ENCODE measurements around the gene ZFAND2B. TPM values are rescaled to one million over a fixed set of nuclear protein-coding genes. Genes with fewer than 3 reads are reported as not detected.

Gene ZFAND2B
- total and polyA plus RNA-seq, 2 donors (not counting 1 experiment from before 2014, with no cell fraction given) = 55.2 to 115 TPM

DNA sequence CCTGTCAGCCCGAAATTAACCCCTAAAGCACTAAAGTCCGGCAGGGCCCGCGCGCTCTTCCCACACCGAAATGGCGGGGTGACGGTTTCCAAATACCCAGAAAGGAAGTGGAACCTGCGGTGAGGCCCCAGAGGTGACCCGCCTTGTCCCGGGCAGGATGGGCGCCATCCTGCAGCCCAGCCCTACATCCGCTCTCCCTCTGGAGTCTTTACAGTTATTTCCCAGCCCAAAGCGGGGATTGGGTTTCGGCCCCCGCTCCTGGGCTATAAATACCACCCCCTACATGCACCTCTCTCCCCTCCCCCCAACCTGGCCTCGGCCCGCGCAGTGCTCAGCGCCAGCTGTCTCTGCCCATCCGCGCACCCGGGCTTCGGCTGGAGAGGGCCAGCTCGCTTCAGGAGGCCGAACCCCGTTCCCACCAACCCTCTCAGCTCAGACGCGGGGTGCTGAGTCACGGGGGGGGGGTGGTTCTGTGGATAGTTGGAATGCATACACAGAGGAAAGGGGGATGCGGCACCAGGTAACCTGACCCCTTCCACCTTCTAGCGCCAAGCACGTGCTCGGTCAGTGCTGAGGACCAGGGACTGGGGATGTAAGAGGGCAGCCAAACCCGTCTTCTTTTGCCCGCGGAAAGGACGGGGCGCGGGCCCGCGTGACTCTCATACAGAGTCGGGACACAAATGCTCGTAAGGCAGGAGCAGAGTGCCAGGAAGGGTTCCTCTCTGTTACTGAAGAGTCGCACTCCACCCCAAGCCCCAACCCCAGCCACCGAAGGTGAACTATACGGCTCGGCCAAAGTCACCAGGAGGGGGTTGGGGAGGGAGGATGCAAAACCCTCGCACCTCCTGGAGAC is 46.5 kb downstream of the ZFAND2B start, which contains the start of gene TUBA4B:
TUBA4B (plus strand) TSS at position 344 of the 853 bp plus-strand sequence; CDS start at position 509, 165 bp downstream.
- Mint-ChIP-seq H3K27me3 (no peaks in the 10 kb centered on the region), H3K27ac (peak within 1 kb of the TSS; percentile 96), H3K9me3 (ENCODE audit: insufficient read depth) (no peaks in the 10 kb centered on the region), H3K4me1 (peaks cover 57% of the 10 kb centered on the region), H3K4me3 (peak within 1 kb of the TSS; percentile 87)
- WGBS (ENCODE audit: insufficient coverage) = under 1% methylated on average over 39 of the region's 49 CpGs
- ATAC-seq (ENCODE audit: low read depth) = peak; percentile 12
- peaks cover 2 to 31% of the 10 kb centered on the region in 2 experiments for H3K36me3 ChIP-seq (replicated peaks in 1 of 2; ENCODE audit: control extremely low read depth in 1 of 2, control insufficient read depth in 1 of 2, extremely low read depth in 1 of 2, insufficient read depth in 2 of 2, low read length in 1 of 2)
- H3K4me3 ChIP-seq (ENCODE audit: control extremely low read depth in 1 of 5, extremely low read depth in 1 of 5, insufficient read depth in 1 of 5, low read depth in 2 of 5, low read length in 4 of 5) = peak within 1 kb of the TSS; percentile 83 to 97 (median 90)
- CTCF ChIA-PET = interaction anchor here (0.6 to 7.6 kb wide), 16 partner anchors 8 to 82 kb away, joined by 3 to 97 read pairs (median 10); partner anchors contain the start of genes ABCB6, ANKZF1, ATG9A and CNPPD1
- peaks cover 22% of the 10 kb centered on the region for H4K20me1 ChIP-seq (ENCODE audit: control insufficient read depth, insufficient read depth, low read length, poor library complexity, severe bottlenecking)
- no peaks in the 10 kb centered on the region for H3K27me3 ChIP-seq (replicated peaks in 1 of 4; ENCODE audit: control extremely low read depth in 1 of 4, control insufficient read depth in 3 of 4, insufficient read depth in 4 of 4, low read length in 3 of 4)
- peaks cover 48% of the 10 kb centered on the region for H3K79me2 ChIP-seq (ENCODE audit: control insufficient read depth, insufficient read depth, low read length)
- POLR2A ChIA-PET = interaction anchor here (0.6 to 4.2 kb wide), 14 partner anchors 8 to 356 kb away, joined by 3 to 106 read pairs (median 6); partner anchors contain the start of genes ABCB6, ANKZF1, ATG9A and CNPPD1
- peak within 1 kb of the TSS; percentile 100 for H3K4me2 ChIP-seq (replicated peaks; ENCODE audit: low read depth, low read length, poor library complexity, severe bottlenecking)
- no peaks in the 10 kb centered on the region for H3K9me3 ChIP-seq (ENCODE audit: control extremely low read depth in 1 of 3, control insufficient read depth in 2 of 3, insufficient read depth in 1 of 3, low read length in 2 of 3)
- peaks cover 42 to 52% of the 10 kb centered on the region in 2 donors for H3K4me1 ChIP-seq (ENCODE audit: control insufficient read depth in 2 of 2, insufficient read depth in 2 of 2, low read length in 2 of 2)
- H3K9ac ChIP-seq (ENCODE audit: low read length) = peak within 1 kb of the TSS; percentile 90
- DNase-seq = peak; percentile 64
- H2AFZ ChIP-seq (ENCODE audit: insufficient read depth, low read depth, low read length, poor library complexity, severe bottlenecking) = peak within 1 kb of the TSS; percentile 93
- peak within 1 kb of the TSS; percentile 93 to 94 for H3K27ac ChIP-seq (ENCODE audit: low read length in 2 of 2)
- TF ChIP-seq, protein P1, sequence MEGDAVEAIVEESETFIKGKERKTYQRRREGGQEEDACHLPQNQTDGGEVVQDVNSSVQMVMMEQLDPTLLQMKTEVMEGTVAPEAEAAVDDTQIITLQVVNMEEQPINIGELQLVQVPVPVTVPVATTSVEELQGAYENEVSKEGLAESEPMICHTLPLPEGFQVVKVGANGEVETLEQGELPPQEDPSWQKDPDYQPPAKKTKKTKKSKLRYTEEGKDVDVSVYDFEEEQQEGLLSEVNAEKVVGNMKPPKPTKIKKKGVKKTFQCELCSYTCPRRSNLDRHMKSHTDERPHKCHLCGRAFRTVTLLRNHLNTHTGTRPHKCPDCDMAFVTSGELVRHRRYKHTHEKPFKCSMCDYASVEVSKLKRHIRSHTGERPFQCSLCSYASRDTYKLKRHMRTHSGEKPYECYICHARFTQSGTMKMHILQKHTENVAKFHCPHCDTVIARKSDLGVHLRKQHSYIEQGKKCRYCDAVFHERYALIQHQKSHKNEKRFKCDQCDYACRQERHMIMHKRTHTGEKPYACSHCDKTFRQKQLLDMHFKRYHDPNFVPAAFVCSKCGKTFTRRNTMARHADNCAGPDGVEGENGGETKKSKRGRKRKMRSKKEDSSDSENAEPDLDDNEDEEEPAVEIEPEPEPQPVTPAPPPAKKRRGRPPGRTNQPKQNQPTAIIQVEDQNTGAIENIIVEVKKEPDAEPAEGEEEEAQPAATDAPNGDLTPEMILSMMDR (IDR thresholded peaks at IDR 0.05) = no peak
- TF ChIP-seq EZH2 (IDR thresholded peaks at IDR 0.05; ENCODE audit: borderline replicate concordance, insufficient read depth, low read depth, low read length, poor library complexity, severe bottlenecking) = no peak
- intact Hi-C loops (cut with micrococcal nuclease) = loop anchor here (1.0 to 5.0 kb wide), 5 partner anchors 8 to 1036 kb away; partner anchors contain the start of genes ARPC2, GLB1L, NHEJ1 and STK16

All from B cell (primary cell).